H9 (cell line): ENCODE results near the gene SPEG. TPM values are rescaled to one million over a fixed set of nuclear protein-coding genes. Genes with fewer than 3 reads are reported as not detected.

Experiments used
- DNase-seq: peaks from one replicate; pipeline ENCODE4 v3.0.0-alpha.2; 2017
- H2AFZ ChIP-seq: one replicate; pipeline ENCODE4 v1.6.1; 2013; ENCODE audit warnings: mild to moderate bottlenecking, low read length, control low read depth, moderate library complexity
- H2AK5ac ChIP-seq: 2 replicates; pipeline ENCODE4 v1.6.1; 2013; ENCODE audit warnings: low read length, control low read depth, mixed read lengths; ENCODE audit not compliant: insufficient read length
- H2BK120ac ChIP-seq: one replicate; pipeline ENCODE4 v1.6.1; 2013; ENCODE audit warnings: low read depth, mild to moderate bottlenecking, low read length, control low read depth, inconsistent platforms; ENCODE audit not compliant: poor library complexity, severe bottlenecking
- H2BK12ac ChIP-seq: 2 replicates; pipeline ENCODE4 v1.6.1; 2013; ENCODE audit warnings: low read length, control low read depth, mixed read lengths, low read depth; ENCODE audit not compliant: insufficient read length
- H2BK15ac ChIP-seq: 2 replicates; pipeline ENCODE4 v1.6.1; 2013; ENCODE audit warnings: low read depth, low read length, control low read depth
- H2BK20ac ChIP-seq: one replicate; pipeline ENCODE4 v1.6.1; 2013; ENCODE audit warnings: low read depth, mild to moderate bottlenecking, low read length, control low read depth, inconsistent platforms; ENCODE audit not compliant: poor library complexity, severe bottlenecking
- H2BK5ac ChIP-seq: 2 replicates; pipeline ENCODE4 v1.6.1; 2013; ENCODE audit warnings: low read length, control low read depth, mixed read lengths; ENCODE audit not compliant: insufficient read length
- H3K14ac ChIP-seq: 2 replicates; pipeline ENCODE4 v1.6.1; 2013; ENCODE audit warnings: low read length, control low read depth; ENCODE audit not compliant: insufficient read depth
- H3K18ac ChIP-seq: 2 replicates; pipeline ENCODE4 v1.6.1; 2013; ENCODE audit warnings: low read depth, mild to moderate bottlenecking, mixed read lengths, low read length, control low read depth; ENCODE audit not compliant: insufficient read length
- H3K23ac ChIP-seq: 2 replicates; pipeline ENCODE4 v1.6.1; 2013; ENCODE audit warnings: low read length, control low read depth, mixed read lengths, low read depth; ENCODE audit not compliant: insufficient read length
- H3K23me2 ChIP-seq: 2 replicates; pipeline ENCODE4 v1.6.1; 2013; ENCODE audit warnings: low read depth, mild to moderate bottlenecking, mixed read lengths, low read length, control low read depth; ENCODE audit not compliant: insufficient read length, poor library complexity, severe bottlenecking
- H3K27ac ChIP-seq: 2 replicates; pipeline ENCODE4 v1.5.1; 2013; ENCODE audit warnings: low read length, control low read depth, mixed read lengths, low read depth; ENCODE audit not compliant: insufficient read length
- H3K27me3 ChIP-seq: 2 replicates; pipeline ENCODE4 v1.6.1; 2013; ENCODE audit warnings: low read length, control low read depth, inconsistent platforms; ENCODE audit not compliant: insufficient read depth
- H3K4ac ChIP-seq: 2 replicates; pipeline ENCODE4 v1.6.1; 2013; ENCODE audit warnings: low read depth, mild to moderate bottlenecking, control low read depth, inconsistent platforms, low read length, moderate library complexity
- H3K4me1 ChIP-seq: 2 replicates; pipeline ENCODE4 v1.6.1; 2013; ENCODE audit warnings: low read length, control low read depth, inconsistent platforms; ENCODE audit not compliant: insufficient read depth
- H3K4me2 ChIP-seq: 2 replicates; pipeline ENCODE4 v1.6.1; 2013; ENCODE audit warnings: low read length, control low read depth, mixed read lengths; ENCODE audit not compliant: insufficient read length, insufficient read depth
- H3K56ac ChIP-seq: 2 replicates; pipeline ENCODE4 v1.6.1; 2013; ENCODE audit warnings: low read depth, mild to moderate bottlenecking, mixed read lengths, low read length, control low read depth; ENCODE audit not compliant: insufficient read length
- H3K79me1 ChIP-seq: 2 replicates; pipeline ENCODE4 v1.6.1; 2013; ENCODE audit warnings: low read depth, mild to moderate bottlenecking, moderate library complexity, low read length, control low read depth, inconsistent platforms; ENCODE audit not compliant: insufficient read depth, poor library complexity, severe bottlenecking
- H3K79me2 ChIP-seq: 2 replicates; pipeline ENCODE4 v1.6.1; 2013; ENCODE audit warnings: low read length, control low read depth, inconsistent platforms; ENCODE audit not compliant: insufficient read depth
- H3K9ac ChIP-seq: 2 replicates; pipeline ENCODE4 v1.6.1; 2013; ENCODE audit warnings: low read length, control low read depth, mixed read lengths; ENCODE audit not compliant: insufficient read length; ENCODE audit errors: extremely low read depth
- H3K9me3 ChIP-seq: one replicate; pipeline ENCODE4 v1.6.1; 2013; ENCODE audit warnings: low read depth, low read length, inconsistent platforms; ENCODE audit not compliant: control insufficient read depth
- H3T11ph ChIP-seq: one replicate; pipeline ENCODE4 v1.6.1; 2013; ENCODE audit warnings: mild to moderate bottlenecking, low read length, control low read depth, inconsistent platforms
- H4K20me1 ChIP-seq: one replicate; pipeline ENCODE4 v1.6.1; 2013; ENCODE audit not compliant: control insufficient read depth, insufficient read length, insufficient read depth
- H4K5ac ChIP-seq: 2 replicates; pipeline ENCODE4 v1.6.1; 2013; ENCODE audit warnings: low read depth, mild to moderate bottlenecking, mixed read lengths, low read length, control low read depth; ENCODE audit not compliant: insufficient read length
- H4K8ac ChIP-seq: replicated peaks from 2 replicates; pipeline ENCODE4 v1.6.1; 2013; ENCODE audit warnings: low read length, control low read depth, mixed read lengths, low read depth; ENCODE audit not compliant: insufficient read length
- H4K91ac ChIP-seq: 2 replicates; pipeline ENCODE4 v1.6.1; 2013; ENCODE audit warnings: low read depth, mild to moderate bottlenecking, moderate library complexity, mixed read lengths, low read length, control low read depth; ENCODE audit not compliant: insufficient read length
- H3K27ac Mint-ChIP-seq, 3 experiments: 2 replicates in 2 of 3; 3 replicates in 1 of 3; pipeline ENCODE4 v1.8.0; 2020 to 2021; ENCODE audit warnings: mixed read lengths in 3 of 3, mild to moderate bottlenecking in 1 of 3, moderate library complexity in 1 of 3
- H3K27me3 Mint-ChIP-seq: 2 replicates; pipeline ENCODE4 v1.8.0; 2021; ENCODE audit warnings: low read depth, mild to moderate bottlenecking, moderate library complexity, mixed read lengths
- H3K36me3 Mint-ChIP-seq, 3 experiments: 2 replicates in 2 of 3; 3 replicates in 1 of 3; pipeline ENCODE4 v1.8.0; 2020 to 2021; ENCODE audit warnings: low read depth in 3 of 3, mixed read lengths in 3 of 3; ENCODE audit not compliant: insufficient read depth in 1 of 3
- H3K4me1 Mint-ChIP-seq, 2 experiments: 2 replicates each; pipeline ENCODE4 v1.8.0; 2020; ENCODE audit warnings: mixed read lengths in 2 of 2
- H3K4me3 Mint-ChIP-seq, 2 experiments: 2 replicates in 1 of 2; 3 replicates in 1 of 2; pipeline ENCODE4 v1.8.0; 2020 to 2021; ENCODE audit warnings: mild to moderate bottlenecking in 2 of 2, mixed read lengths in 2 of 2, moderate library complexity in 1 of 2
- H3K9me3 Mint-ChIP-seq, 2 experiments: 2 replicates in 1 of 2; 3 replicates in 1 of 2; pipeline ENCODE4 v1.8.0; 2020; ENCODE audit warnings: mild to moderate bottlenecking in 2 of 2, mixed read lengths in 2 of 2, moderate library complexity in 1 of 2
- CTCF ChIP-seq: fragments of 200-600 bp; sonication (generic); conservative IDR thresholded peaks from 3 replicates; pipeline ENCODE4 v1.8.0; 2021; ENCODE audit warnings: antibody characterized with exemption, mild to moderate bottlenecking
- WGBS: extraction: QIAGEN DNeasy Blood & Tissue Kit; methylation state at CpG from one replicate; pipeline ENCODE4 v1.1.7; 2013; ENCODE audit warnings: missing lambda C conversion rate, low lambda C conversion rate, mixed read lengths; ENCODE audit not compliant: insufficient read length; ENCODE audit errors: extremely low coverage; 5-methylcytosine and 5-hydroxymethylcytosine counted together
- total RNA-seq: library from RNA; stranded (reverse); gene quantifications from 2 replicates; pipeline ENCODE4 v1.2.1, GENCODE V29; 2021

Gene SPEG
- total RNA-seq, 1 experiment from 2014 or later = 23.7 TPM

- H2AK5ac ChIP-seq = no peak overlapping the region
- H3K27me3 Mint-ChIP-seq = peaks cover 4% of the 10 kb centered on the region
- H3K79me2 ChIP-seq = no peaks in the 10 kb centered on the region
- peak; percentile 61 for DNase-seq
- H3K36me3 Mint-ChIP-seq = peaks cover 4 to 13% (median 9%) of the 10 kb centered on the region in 3 experiments
- no peaks in the 10 kb centered on the region for H3K9me3 ChIP-seq
- H3K79me1 ChIP-seq = no peaks in the 10 kb centered on the region
- no peak overlapping the region for H3K18ac ChIP-seq
- H3K27me3 ChIP-seq = no peaks in the 10 kb centered on the region
- H4K91ac ChIP-seq = no peak overlapping the region
- H3T11ph ChIP-seq = no peak overlapping the region
- H3K4me3 Mint-ChIP-seq = peak overlapping the region in 1 of 2 experiments; percentile 23; a peak in 1 of 5 replicates
- H4K8ac ChIP-seq = no peak overlapping the region
- no peaks in the 10 kb centered on the region; a peak in 1 of 5 replicates for H3K9me3 Mint-ChIP-seq
- H2BK12ac ChIP-seq = no peak overlapping the region
- no CpG with 5 or more reads among the region's 11 CpGs for WGBS
- H3K23ac ChIP-seq = no peak overlapping the region
- peak overlapping the region; percentile 21 for H3K4me2 ChIP-seq
- no peak overlapping the region for H2AFZ ChIP-seq
- no peak overlapping the region for H2BK120ac ChIP-seq
- H3K9ac ChIP-seq = no peak overlapping the region
- no peak overlapping the region for H3K27ac ChIP-seq
- H3K4me1 Mint-ChIP-seq = peaks cover 37 to 41% of the 10 kb centered on the region in 2 experiments
- 0 out of 2 replicates have a peak overlapping the region, but pooled peaks have one; percentile 48 for H3K14ac ChIP-seq
- H3K4ac ChIP-seq = no peak overlapping the region
- no peak overlapping the region for H4K5ac ChIP-seq
- no peak overlapping the region for H2BK5ac ChIP-seq
- H2BK20ac ChIP-seq = no peak overlapping the region
- no peak overlapping the region for H2BK15ac ChIP-seq
- H3K27ac Mint-ChIP-seq = no peak overlapping the region
- no peaks in the 10 kb centered on the region for H3K23me2 ChIP-seq
- no peak overlapping the region for H3K56ac ChIP-seq
- H3K4me1 ChIP-seq = no peaks in the 10 kb centered on the region; the same call in 1 of the 2 replicates
- TF ChIP-seq CTCF = no peak
- H4K20me1 ChIP-seq = no peaks in the 10 kb centered on the region
Measured at GRCh38 chr2:219461047-219461514, 26.4 kb downstream of the SPEG start.
